HCT116 (cell line): Measurements from ENCODE around the gene UMODL1. TPM values are rescaled to one million over a fixed set of nuclear protein-coding genes. Genes with fewer than 3 reads are reported as not detected.

Experiments used
- ATAC-seq: fragments of 200-7000 bp; cut with Tn5 transposase; 2 replicates; pipeline ENCODE4 v1.9.1; 2020; ENCODE audit warnings: mild to moderate bottlenecking, moderate library complexity
- BruUV-seq: library from RNA; stranded (reverse); fragments of 400-500 nt; replicated peaks from 2 replicates; lab custom pipeline; 2021; lab: Mats Ljungman, UMichigan
- CTCF ChIA-PET: fragments of 300-600 bp; sonication (Branson Sonifier 250); formaldehyde crosslinking; loops from one replicate; lab custom pipeline; 2021; ENCODE audit warnings: antibody characterized with exemption; lab: Charles Lee
- POLR2A ChIA-PET: fragments of 300-600, 350-600 bp; sonication (Branson Sonifier 250); formaldehyde crosslinking; loops from one replicate; lab custom pipeline; 2021; ENCODE audit warnings: antibody characterized with exemption; lab: Charles Lee
- RAD21 ChIA-PET, 2 experiments: fragments of 300-600 bp; sonication (Branson Sonifier 250); formaldehyde crosslinking; loops; one replicate each; lab custom pipeline; 2023; ENCODE audit warnings: low total read pairs in 2 of 2; ENCODE audit not compliant: uncharacterized antibody in 2 of 2, unreplicated experiment in 2 of 2, low non-redundant PET in 1 of 2; lab: Charles Lee
- DNase-seq: peaks from one replicate; pipeline ENCODE4 v3.0.0-alpha.2; 2010; ENCODE audit warnings: low read depth, low spot score
- H2AFZ ChIP-seq: fragments of 200-600 bp; shearing (Covaris generic), sonication (generic); 2 replicates; pipeline ENCODE4 v1.6.1; 2017; ENCODE audit warnings: low read depth, mixed run types, mixed read lengths, antibody characterized with exemption, low read length; ENCODE audit not compliant: poor library complexity, severe bottlenecking
- H3K27ac ChIP-seq: 2 replicates; pipeline ENCODE4 v1.5.1; 2012; ENCODE audit warnings: low read depth, low read length
- H3K27me3 ChIP-seq: fragments of 200-600 bp; sonication (generic); 2 replicates; pipeline ENCODE4 v1.6.1; 2016; ENCODE audit warnings: mixed run types, low read length, mixed read lengths; ENCODE audit not compliant: insufficient read depth
- H3K36me3 ChIP-seq, 2 experiments: fragments of 200-500 bp in 1 of 2; fragments of 200-600 bp in 1 of 2; sonication (Bioruptor generic) in 1 of 2; sonication (generic) in 1 of 2; 2 replicates each; pipeline versions ENCODE4 v1.5.1 to v1.6.1; 2014 to 2016; ENCODE audit warnings: low read length in 2 of 2, inconsistent platforms in 1 of 2, mixed read lengths in 1 of 2, mixed run types in 1 of 2; ENCODE audit not compliant: insufficient read depth in 2 of 2, control insufficient read depth in 1 of 2
- H3K4me1 ChIP-seq, 2 experiments: fragments of 200-600 bp in 1 of 2; sonication (generic) in 1 of 2; 2 replicates each; pipeline versions ENCODE4 v1.5.1 to v1.6.1; 2012 to 2017; ENCODE audit warnings: low read length in 2 of 2, inconsistent platforms in 1 of 2, mild to moderate bottlenecking in 1 of 2, mixed read lengths in 1 of 2, mixed run types in 1 of 2, moderate library complexity in 1 of 2; ENCODE audit not compliant: insufficient read depth in 2 of 2, control insufficient read depth in 1 of 2
- H3K4me2 ChIP-seq: fragments of 200-600 bp; sonication (generic); 2 replicates; pipeline ENCODE4 v1.6.1; 2017; ENCODE audit warnings: mixed run types, low read length, mixed read lengths
- H3K4me3 ChIP-seq, 2 experiments: fragments of 200-600 bp in 1 of 2; sonication (generic) in 1 of 2; replicated peaks in 1 of 2; 2 replicates each; pipeline ENCODE4 v1.5.1; 2011 to 2016; ENCODE audit warnings: low read length in 2 of 2, control low read depth in 1 of 2, low read depth in 1 of 2, mild to moderate bottlenecking in 1 of 2, mixed read lengths in 1 of 2, mixed run types in 1 of 2
- H3K79me2 ChIP-seq: fragments of 200-600 bp; sonication (generic); 2 replicates; pipeline ENCODE4 v1.6.1; 2017; ENCODE audit warnings: mild to moderate bottlenecking, mixed run types, low read length, moderate library complexity, mixed read lengths; ENCODE audit not compliant: insufficient read depth
- H3K9ac ChIP-seq: fragments of 200-600 bp; sonication (generic); 2 replicates; pipeline ENCODE4 v1.6.1; 2016; ENCODE audit warnings: low read length, mixed read lengths
- H3K9me2 ChIP-seq: fragments of 200-600 bp; sonication (generic), shearing (Covaris generic); 2 replicates; pipeline ENCODE4 v1.6.1; 2017; ENCODE audit warnings: mixed run types, mild to moderate bottlenecking, moderate library complexity; ENCODE audit not compliant: insufficient read depth
- H3K9me3 ChIP-seq, 2 experiments: fragments of 200-500 bp in 1 of 2; fragments of 200-600 bp in 1 of 2; sonication (Bioruptor generic) in 1 of 2; sonication (generic) in 1 of 2; 2 replicates each; pipeline ENCODE4 v1.6.1; 2014 to 2017; ENCODE audit warnings: low read length in 2 of 2, mixed read lengths in 2 of 2, inconsistent platforms in 1 of 2, low read depth in 1 of 2, mild to moderate bottlenecking in 1 of 2, mixed run types in 1 of 2, moderate library complexity in 1 of 2; ENCODE audit not compliant: control insufficient read depth in 1 of 2, insufficient read depth in 1 of 2
- H4K20me1 ChIP-seq: fragments of 200-600 bp; sonication (generic), shearing (Covaris generic); 2 replicates; pipeline ENCODE4 v1.6.1; 2017; ENCODE audit warnings: mixed run types, mild to moderate bottlenecking, moderate library complexity; ENCODE audit not compliant: insufficient read depth
- CEBPB ChIP-seq: IDR thresholded peaks from 2 replicates; pipeline ENCODE4 v1.6.1; 2012; ENCODE audit warnings: low read depth
- EZH2 ChIP-seq: fragments of 200-600 bp; sonication (generic); IDR thresholded peaks from 2 replicates; pipeline ENCODE4 v1.6.1; 2017; ENCODE audit warnings: antibody characterized with exemption, mixed run types
- FOSL1 ChIP-seq: IDR thresholded peaks from 2 replicates; pipeline ENCODE4 v1.6.1; 2012; ENCODE audit warnings: low read depth
- MAX ChIP-seq: IDR thresholded peaks from 2 replicates; pipeline ENCODE4 v1.6.1; 2012
- POLR2AphosphoS5 ChIP-seq: IDR thresholded peaks from 2 replicates; pipeline ENCODE4 v1.6.1; 2011; ENCODE audit warnings: mild to moderate bottlenecking, low read depth, low read length, moderate library complexity
- RAD21 ChIP-seq: IDR thresholded peaks from 2 replicates; pipeline ENCODE4 v1.6.1; 2012; ENCODE audit warnings: low read depth, mild to moderate bottlenecking
- TCF7L2 ChIP-seq: IDR thresholded peaks from 2 replicates; pipeline ENCODE4 v1.7.0; 2011; ENCODE audit warnings: borderline replicate concordance, inconsistent platforms; ENCODE audit not compliant: insufficient read depth, insufficient read length; ENCODE audit errors: extremely low read depth
- YY1 ChIP-seq: IDR thresholded peaks from 2 replicates; pipeline ENCODE4 v1.6.1; 2011; ENCODE audit warnings: low read length, low read depth, moderate library complexity, mild to moderate bottlenecking; ENCODE audit not compliant: insufficient replicate concordance; ENCODE audit errors: extremely low read depth
- ZFX ChIP-seq: fragments of 450-650 bp; IDR thresholded peaks from 2 replicates; pipeline ENCODE4 v1.6.1; 2017
- intact Hi-C: fragments of 100-400 bp; cut with micrococcal nuclease; formaldehyde crosslinking; loops from 2 replicates; pipeline ENCODE4 v1.10.0; 2022
- total RNA-seq: library from RNA; stranded (reverse); gene quantifications from one replicate; pipeline ENCODE4 v1.2.1, GENCODE V29; 2021; ENCODE audit not compliant: unreplicated experiment
- TF ChIP-seq, protein P1 (sequence below), 3 experiments: fragments of 200-600 bp in 1 of 3; sonication (generic) in 1 of 3; IDR thresholded peaks in 2 of 3; conservative IDR thresholded peaks in 1 of 3; 2 replicates each; pipeline ENCODE4 v1.5.1; 2012 to 2017; ENCODE audit warnings: low read depth in 2 of 3, low read length in 2 of 3, antibody characterized with exemption in 1 of 3, borderline replicate concordance in 1 of 3, control low read depth in 1 of 3, mild to moderate bottlenecking in 1 of 3, mixed read lengths in 1 of 3, mixed run types in 1 of 3, moderate library complexity in 1 of 3; ENCODE audit not compliant: insufficient read depth in 1 of 3

Gene UMODL1
- total RNA-seq, 1 experiment from 2014 or later: not detected

- Histone ChIP-seq H3K27ac (no peak overlapping the region), H3K9me2 (no peaks in the 10 kb centered on the region), H3K36me3 (no peaks in the 10 kb centered on the region), H3K4me2 (no peak overlapping the region), H3K27me3 (peaks cover 17% of the 10 kb centered on the region; the same call in 1 of the 2 replicates), H3K4me3 (no peak overlapping the region), H4K20me1 (no peaks in the 10 kb centered on the region), H3K4me1 (no peaks in the 10 kb centered on the region), H3K79me2 (no peaks in the 10 kb centered on the region), H2AFZ (no peak overlapping the region), H3K9me3 (no peaks in the 10 kb centered on the region), H3K9ac (no peak overlapping the region)
- ChIA-PET RAD21 (no interaction called here), POLR2A (interaction anchor here (0.6 kb wide), 1 partner anchor 526 kb away, joined by 4 read pairs; no protein-coding TSS in a partner anchor), CTCF (no interaction called here)
- TF ChIP-seq RAD21: no peak
- TF ChIP-seq, protein P1, sequence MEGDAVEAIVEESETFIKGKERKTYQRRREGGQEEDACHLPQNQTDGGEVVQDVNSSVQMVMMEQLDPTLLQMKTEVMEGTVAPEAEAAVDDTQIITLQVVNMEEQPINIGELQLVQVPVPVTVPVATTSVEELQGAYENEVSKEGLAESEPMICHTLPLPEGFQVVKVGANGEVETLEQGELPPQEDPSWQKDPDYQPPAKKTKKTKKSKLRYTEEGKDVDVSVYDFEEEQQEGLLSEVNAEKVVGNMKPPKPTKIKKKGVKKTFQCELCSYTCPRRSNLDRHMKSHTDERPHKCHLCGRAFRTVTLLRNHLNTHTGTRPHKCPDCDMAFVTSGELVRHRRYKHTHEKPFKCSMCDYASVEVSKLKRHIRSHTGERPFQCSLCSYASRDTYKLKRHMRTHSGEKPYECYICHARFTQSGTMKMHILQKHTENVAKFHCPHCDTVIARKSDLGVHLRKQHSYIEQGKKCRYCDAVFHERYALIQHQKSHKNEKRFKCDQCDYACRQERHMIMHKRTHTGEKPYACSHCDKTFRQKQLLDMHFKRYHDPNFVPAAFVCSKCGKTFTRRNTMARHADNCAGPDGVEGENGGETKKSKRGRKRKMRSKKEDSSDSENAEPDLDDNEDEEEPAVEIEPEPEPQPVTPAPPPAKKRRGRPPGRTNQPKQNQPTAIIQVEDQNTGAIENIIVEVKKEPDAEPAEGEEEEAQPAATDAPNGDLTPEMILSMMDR (IDR thresholded peaks at IDR 0.05 in 2 of 3, conservative IDR thresholded peaks at IDR 0.05 in 1 of 3; ENCODE audit: borderline replicate concordance in 1 of 3, insufficient read depth in 1 of 3, low read depth in 2 of 3, low read length in 2 of 3): no peak
- TF ChIP-seq CEBPB: no peak
- no peak for TF ChIP-seq TCF7L2
- no peak for TF ChIP-seq MAX
- TF ChIP-seq ZFX: no peak
- no peak for TF ChIP-seq YY1
- no peak for TF ChIP-seq FOSL1
- no peak for TF ChIP-seq POLR2AphosphoS5
- no peak for TF ChIP-seq EZH2
- no TSS peak for BruUV-seq
- no peak for ATAC-seq
- intact Hi-C loops: no loop called here
- DNase-seq: no peak
Measured at GRCh38 chr21:42069843-42070242, 1.3 kb upstream of the UMODL1 start.
